PC-9 (cell line): ENCODE data around the gene NAGPA. TPM values are rescaled to one million over a fixed set of nuclear protein-coding genes. Genes with fewer than 3 reads are reported as not detected.
"Not testable (repeated sequence)": the region's sequence is repeated elsewhere in the genome, so short reads cannot be mapped to it uniquely, and the experiment has no call there.

Experiments used
- Bru-seq: library from RNA; stranded (reverse); fragments of 400-500 nt; gene quantifications from one replicate; lab custom pipeline; 2021; lab: Mats Ljungman, UMichigan
- BruChase-seq, 2 experiments: library from RNA; stranded (reverse); fragments of 400-500 nt; gene quantifications; one replicate each; lab custom pipeline; 2021; lab: Mats Ljungman, UMichigan
- BruUV-seq: library from RNA; stranded (reverse); fragments of 400-500 nt; replicated peaks from 2 replicates; lab custom pipeline; 2021; lab: Mats Ljungman, UMichigan
- CTCF ChIA-PET: fragments of 300-600 bp; sonication (Branson Sonifier 250); formaldehyde crosslinking; loops from one replicate; lab custom pipeline; 2022; ENCODE audit warnings: antibody characterized with exemption; lab: Charles Lee
- POLR2A ChIA-PET: fragments of 300-600 bp; sonication (Branson Sonifier 250); formaldehyde crosslinking; loops from one replicate; lab custom pipeline; 2022; ENCODE audit warnings: antibody characterized with exemption; ENCODE audit not compliant: unreplicated experiment; lab: Charles Lee
- DNase-seq, 2 experiments: peaks; one replicate each; pipeline versions ENCODE4 v3.0.0 to v3.0.0-alpha.2; 2015 to 2022; ENCODE audit warnings: mixed read lengths in 1 of 2
- H2AFZ ChIP-seq: fragments of 200-600 bp; sonication (generic); 2 replicates; pipeline ENCODE4 v1.8.1; 2017; ENCODE audit warnings: antibody characterized with exemption
- H3F3A ChIP-seq: fragments of 200-600 bp; sonication (generic); 2 replicates; pipeline ENCODE4 v1.8.1; 2017; ENCODE audit warnings: antibody characterized with exemption, mild to moderate bottlenecking, low read depth; ENCODE audit not compliant: insufficient read depth
- H3K27ac ChIP-seq: fragments of 200-600 bp; sonication (generic); 2 replicates; pipeline ENCODE4 v1.6.1; 2016; ENCODE audit warnings: mixed run types
- H3K27me3 ChIP-seq: fragments of 200-600 bp; sonication (generic); 2 replicates; pipeline ENCODE4 v1.6.1; 2016; ENCODE audit warnings: low read depth, mixed run types; ENCODE audit not compliant: insufficient read depth
- H3K36me3 ChIP-seq: fragments of 200-600 bp; sonication (generic); 2 replicates; pipeline ENCODE4 v1.6.1; 2016; ENCODE audit warnings: low read depth, mixed run types
- H3K4me1 ChIP-seq: fragments of 200-600 bp; sonication (generic); replicated peaks from 2 replicates; pipeline ENCODE4 v1.6.1; 2016; ENCODE audit warnings: mixed run types; ENCODE audit not compliant: insufficient read depth
- H3K4me2 ChIP-seq: fragments of 200-600 bp; sonication (generic); 2 replicates; pipeline ENCODE4 v1.6.1; 2017; ENCODE audit warnings: mixed run types
- H3K4me3 ChIP-seq: fragments of 200-600 bp; sonication (generic); 2 replicates; pipeline ENCODE4 v1.6.1; 2016; ENCODE audit warnings: mixed run types
- H3K79me2 ChIP-seq: fragments of 200-600 bp; sonication (generic); 2 replicates; pipeline ENCODE4 v1.6.1; 2017; ENCODE audit warnings: low read depth, mixed run types
- H3K9me2 ChIP-seq: fragments of 200-600 bp; sonication (generic); 2 replicates; pipeline ENCODE4 v1.8.1; 2017; ENCODE audit warnings: mild to moderate bottlenecking; ENCODE audit not compliant: insufficient read depth
- H3K9me3 ChIP-seq: fragments of 200-600 bp; sonication (generic); 2 replicates; pipeline ENCODE4 v1.8.1; 2016; ENCODE audit warnings: low read depth; ENCODE audit not compliant: insufficient read depth
- H4K20me1 ChIP-seq: fragments of 200-600 bp; sonication (generic); 2 replicates; pipeline ENCODE4 v1.8.1; 2017; ENCODE audit not compliant: insufficient read depth
- CTCF ChIP-seq: fragments of 200-600 bp; sonication (generic); conservative IDR thresholded peaks from 2 replicates; pipeline ENCODE4 v1.6.1; 2017; ENCODE audit warnings: mixed run types, antibody characterized with exemption, mild to moderate bottlenecking, moderate library complexity
- EZH2 ChIP-seq: fragments of 200-600 bp; sonication (generic); IDR thresholded peaks from 2 replicates; pipeline ENCODE4 v1.8.0; 2017; ENCODE audit warnings: antibody characterized with exemption, low read depth
- intact Hi-C: fragments of 100-400 bp; cut with micrococcal nuclease; formaldehyde crosslinking; loops from one replicate; pipeline ENCODE4 v1.10.0; 2022; ENCODE audit not compliant: unreplicated experiment
- long read RNA-seq: library from polyadenylated mRNA; stranded (forward); transcript quantifications from one replicate; pipeline ENCODE4 v2.0.0, GENCODE V29; 2022
- total RNA-seq: library from RNA; stranded (reverse); gene quantifications from 2 replicates; pipeline ENCODE4 v1.2.3, GENCODE V29; 2021

NAGPA gene
- total RNA-seq = 20.6 and 31.2 TPM in 2 replicates
- percentile 45 among the genes with signal in this experiment for Bru-seq, nascent RNA
- BruChase-seq, experiment 1, labeled RNA remaining after a 2-hour chase = percentile 48 among the genes with signal in this experiment
- percentile 65 among the genes with signal in this experiment for BruChase-seq, experiment 2, labeled RNA remaining after a 6-hour chase
- long read RNA-seq, transcript NAGPA-201 (10 exons, 2,202 nt) = major isoform, 19 of 33 reads
- long read RNA-seq, partial matches to known transcripts = 2 of 33 reads
- long read RNA-seq, other reads (novel, unspliced or antisense) = 12 of 33 reads

GRCh38 chr16:5033256-5034166 lies at the start of gene NAGPA:
Gene NAGPA, minus strand, starts transcription at chr16:5033935. Its CDS starts 21 bp downstream, at chr16:5033914.
- peak within 1 kb of the TSS; percentile 76 for H3K4me2 ChIP-seq
- no peaks in the 10 kb centered on the region for H3K27me3 ChIP-seq
- DNase-seq = peak; percentile 63 to 85
- no peaks in the 10 kb centered on the region for H3F3A ChIP-seq
- H3K79me2 ChIP-seq = 0 out of 2 replicates have a peak, but pooled peaks cover 3% of the 10 kb centered on the region
- CTCF ChIA-PET = no interaction called here
- peak within 1 kb of the TSS; percentile 93 for H2AFZ ChIP-seq
- no TSS peak for BruUV-seq
- POLR2A ChIA-PET = interaction anchor here (0.6 to 0.7 kb wide), 3 partner anchors 12 to 300 kb away, joined by 4 to 13 read pairs (median 7); partner anchors contain the start of gene ANKS3
- H3K4me1 ChIP-seq = peaks cover 12% of the 10 kb centered on the region
- intact Hi-C loops = no loop called here
- H3K27ac ChIP-seq = no peak within 1 kb of the TSS
- no peaks in the 10 kb centered on the region for H3K9me2 ChIP-seq
- no peaks in the 10 kb centered on the region for H3K9me3 ChIP-seq
- TF ChIP-seq CTCF = no peak
- no peak for TF ChIP-seq EZH2
- H4K20me1 ChIP-seq = no peaks in the 10 kb centered on the region
- peak within 1 kb of the TSS; percentile 59 for H3K4me3 ChIP-seq
- no peaks in the 10 kb centered on the region for H3K36me3 ChIP-seq

- peak overlapping the region; percentile 23; the same call in 1 of the 2 replicates for H3K27ac ChIP-seq
- BruUV-seq, H3K9me2 ChIP-seq, H3F3A ChIP-seq, H3K27me3 ChIP-seq, POLR2A ChIA-PET, H4K20me1 ChIP-seq, H2AFZ ChIP-seq, H3K79me2 ChIP-seq, H3K36me3 ChIP-seq, H3K4me3 ChIP-seq, H3K9me3 ChIP-seq: not testable (repeated sequence)
- peak; percentile 62 to 91 for DNase-seq
- intact Hi-C loops = loop anchor here (5.0 kb wide), 1 partner anchor 124 kb away; the partner anchor contains the start of gene SEC14L5
- H3K4me2 ChIP-seq = peak overlapping the region; percentile 58
- H3K4me1 ChIP-seq = peaks cover 15% of the 10 kb centered on the region
- CTCF ChIA-PET = interaction anchor here (0.7 kb wide), 1 partner anchor 9 kb away, joined by 8 read pairs; no protein-coding TSS in a partner anchor
These were observed 47.3 kb upstream of the NAGPA start for GRCh38 chr16:5080996-5081395.

GRCh38 chr16:5080461-5080860 lies 46.7 kb upstream of the NAGPA start:
- H2AFZ ChIP-seq, H3K79me2 ChIP-seq, H3K27me3 ChIP-seq, H3K36me3 ChIP-seq, H3K9me3 ChIP-seq, H3K9me2 ChIP-seq, POLR2A ChIA-PET, H4K20me1 ChIP-seq, DNase-seq, BruUV-seq, H3K4me3 ChIP-seq, H3F3A ChIP-seq: not testable (repeated sequence)
- H3K4me2 ChIP-seq = peak overlapping the region; percentile 58
- H3K27ac ChIP-seq = peak overlapping the region; percentile 23; the same call in 1 of the 2 replicates
- peaks cover 15% of the 10 kb centered on the region for H3K4me1 ChIP-seq
- CTCF ChIA-PET = interaction anchor here (0.7 kb wide), 1 partner anchor 8 kb away, joined by 8 read pairs; no protein-coding TSS in a partner anchor
- intact Hi-C loops = loop anchor here (5.0 kb wide), 1 partner anchor 123 kb away; the partner anchor contains the start of gene SEC14L5
